ENCODE measurements around the gene ADRA2C. TPM values are rescaled to one million over a fixed set of nuclear protein-coding genes. Genes with fewer than 3 reads are reported as not detected.
A peak's percentile ranks its signal among the peaks of the same experiment; 100 is the strongest.

ADRA2C gene
- total and polyA plus RNA-seq, 2 of the 13 experiments (the other 11 are each of a cell fraction or from before 2014, with no cell fraction given): 15.4 to 69.7 TPM

DNA sequence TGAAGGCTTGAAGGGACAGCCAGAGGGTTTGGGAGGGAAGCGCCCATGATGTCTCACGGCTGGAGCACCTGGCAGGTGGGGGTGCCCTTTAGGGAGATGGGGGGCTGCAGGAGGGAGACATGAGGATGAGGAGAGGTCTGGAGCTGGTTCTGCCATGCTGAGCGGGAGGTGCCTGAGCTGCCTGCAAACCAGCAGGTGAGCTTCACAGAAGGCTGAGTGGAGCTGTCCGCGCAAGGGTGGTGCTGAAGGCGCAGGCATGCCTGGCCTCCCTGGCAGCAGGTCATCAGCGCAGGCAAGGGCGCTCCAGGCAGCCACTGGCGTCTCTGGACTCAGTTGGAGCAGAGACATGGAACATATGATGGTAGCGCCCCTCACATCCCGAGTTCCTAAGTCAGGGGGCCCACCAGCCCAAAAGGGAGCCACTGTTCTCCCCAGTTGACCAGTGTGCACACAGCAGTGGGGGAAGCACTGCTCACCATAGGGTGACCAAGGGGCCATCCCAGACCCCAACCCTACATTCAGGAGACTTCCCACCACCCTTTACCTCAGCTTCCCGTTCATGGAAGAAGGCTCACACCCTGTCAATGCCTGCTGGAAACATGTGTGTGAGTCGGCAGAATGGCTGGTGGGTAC is 25.8 kb downstream of the ADRA2C start (continued):
- TF ChIP-seq TBL1XR1 (IDR thresholded peaks at IDR 0.05; ENCODE audit: borderline replicate concordance, low read length, partially characterized antibody): no peak
- TF ChIP-seq CCDC6 (CRISPR knock-in tag; IDR thresholded peaks at IDR 0.05): peak; percentile 93; the same call in 1 of the 2 replicates
- TF ChIP-seq, protein P1, sequence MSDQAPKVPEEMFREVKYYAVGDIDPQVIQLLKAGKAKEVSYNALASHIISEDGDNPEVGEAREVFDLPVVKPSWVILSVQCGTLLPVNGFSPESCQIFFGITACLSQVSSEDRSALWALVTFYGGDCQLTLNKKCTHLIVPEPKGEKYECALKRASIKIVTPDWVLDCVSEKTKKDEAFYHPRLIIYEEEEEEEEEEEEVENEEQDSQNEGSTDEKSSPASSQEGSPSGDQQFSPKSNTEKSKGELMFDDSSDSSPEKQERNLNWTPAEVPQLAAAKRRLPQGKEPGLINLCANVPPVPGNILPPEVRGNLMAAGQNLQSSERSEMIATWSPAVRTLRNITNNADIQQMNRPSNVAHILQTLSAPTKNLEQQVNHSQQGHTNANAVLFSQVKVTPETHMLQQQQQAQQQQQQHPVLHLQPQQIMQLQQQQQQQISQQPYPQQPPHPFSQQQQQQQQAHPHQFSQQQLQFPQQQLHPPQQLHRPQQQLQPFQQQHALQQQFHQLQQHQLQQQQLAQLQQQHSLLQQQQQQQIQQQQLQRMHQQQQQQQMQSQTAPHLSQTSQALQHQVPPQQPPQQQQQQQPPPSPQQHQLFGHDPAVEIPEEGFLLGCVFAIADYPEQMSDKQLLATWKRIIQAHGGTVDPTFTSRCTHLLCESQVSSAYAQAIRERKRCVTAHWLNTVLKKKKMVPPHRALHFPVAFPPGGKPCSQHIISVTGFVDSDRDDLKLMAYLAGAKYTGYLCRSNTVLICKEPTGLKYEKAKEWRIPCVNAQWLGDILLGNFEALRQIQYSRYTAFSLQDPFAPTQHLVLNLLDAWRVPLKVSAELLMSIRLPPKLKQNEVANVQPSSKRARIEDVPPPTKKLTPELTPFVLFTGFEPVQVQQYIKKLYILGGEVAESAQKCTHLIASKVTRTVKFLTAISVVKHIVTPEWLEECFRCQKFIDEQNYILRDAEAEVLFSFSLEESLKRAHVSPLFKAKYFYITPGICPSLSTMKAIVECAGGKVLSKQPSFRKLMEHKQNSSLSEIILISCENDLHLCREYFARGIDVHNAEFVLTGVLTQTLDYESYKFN (CRISPR knock-in tag; conservative IDR thresholded peaks at IDR 0.05): 0 out of 2 replicates have a peak, but pooled peaks have one; percentile 25
- TF ChIP-seq ZNF3 (CRISPR knock-in tag; IDR thresholded peaks at IDR 0.05): 0 out of 2 replicates have a peak, but pooled peaks have one; percentile 42
- TF ChIP-seq, protein P2, sequence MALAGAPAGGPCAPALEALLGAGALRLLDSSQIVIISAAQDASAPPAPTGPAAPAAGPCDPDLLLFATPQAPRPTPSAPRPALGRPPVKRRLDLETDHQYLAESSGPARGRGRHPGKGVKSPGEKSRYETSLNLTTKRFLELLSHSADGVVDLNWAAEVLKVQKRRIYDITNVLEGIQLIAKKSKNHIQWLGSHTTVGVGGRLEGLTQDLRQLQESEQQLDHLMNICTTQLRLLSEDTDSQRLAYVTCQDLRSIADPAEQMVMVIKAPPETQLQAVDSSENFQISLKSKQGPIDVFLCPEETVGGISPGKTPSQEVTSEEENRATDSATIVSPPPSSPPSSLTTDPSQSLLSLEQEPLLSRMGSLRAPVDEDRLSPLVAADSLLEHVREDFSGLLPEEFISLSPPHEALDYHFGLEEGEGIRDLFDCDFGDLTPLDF (CRISPR knock-in tag; IDR thresholded peaks at IDR 0.05): 0 out of 2 replicates have a peak, but pooled peaks have one; percentile 25
- no peak for TF ChIP-seq PHF21A (CRISPR knock-in tag; IDR thresholded peaks at IDR 0.05)
- TF ChIP-seq ZNF883 (CRISPR knock-in tag; IDR thresholded peaks at IDR 0.05; ENCODE audit: not compliant biosample characterization): peak; percentile 55
- TF ChIP-seq, protein P3, sequence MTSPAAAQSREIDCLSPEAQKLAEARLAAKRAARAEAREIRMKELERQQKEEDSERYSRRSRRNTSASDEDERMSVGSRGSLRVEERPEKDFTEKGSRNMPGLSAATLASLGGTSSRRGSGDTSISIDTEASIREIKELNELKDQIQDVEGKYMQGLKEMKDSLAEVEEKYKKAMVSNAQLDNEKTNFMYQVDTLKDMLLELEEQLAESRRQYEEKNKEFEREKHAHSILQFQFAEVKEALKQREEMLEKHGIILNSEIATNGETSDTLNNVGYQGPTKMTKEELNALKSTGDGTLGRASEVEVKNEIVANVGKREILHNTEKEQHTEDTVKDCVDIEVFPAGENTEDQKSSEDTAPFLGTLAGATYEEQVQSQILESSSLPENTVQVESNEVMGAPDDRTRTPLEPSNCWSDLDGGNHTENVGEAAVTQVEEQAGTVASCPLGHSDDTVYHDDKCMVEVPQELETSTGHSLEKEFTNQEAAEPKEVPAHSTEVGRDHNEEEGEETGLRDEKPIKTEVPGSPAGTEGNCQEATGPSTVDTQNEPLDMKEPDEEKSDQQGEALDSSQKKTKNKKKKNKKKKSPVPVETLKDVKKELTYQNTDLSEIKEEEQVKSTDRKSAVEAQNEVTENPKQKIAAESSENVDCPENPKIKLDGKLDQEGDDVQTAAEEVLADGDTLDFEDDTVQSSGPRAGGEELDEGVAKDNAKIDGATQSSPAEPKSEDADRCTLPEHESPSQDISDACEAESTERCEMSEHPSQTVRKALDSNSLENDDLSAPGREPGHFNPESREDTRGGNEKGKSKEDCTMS (CRISPR knock-in tag; conservative IDR thresholded peaks at IDR 0.05): peak; percentile 94; the same call in 1 of the 2 replicates
- 0 out of 2 replicates have a peak, but pooled peaks have one; percentile 8 for TF ChIP-seq NAIF1 (CRISPR knock-in tag; IDR thresholded peaks at IDR 0.05; ENCODE audit: borderline replicate concordance)
- no peak for TF ChIP-seq MTA3 (CRISPR knock-in tag; IDR thresholded peaks at IDR 0.05)
- TF ChIP-seq FIP1L1 (IDR thresholded peaks at IDR 0.05; ENCODE audit: borderline replicate concordance, insufficient read depth, low read depth, low read length): no peak
- no peak for TF ChIP-seq RBM39 (IDR thresholded peaks at IDR 0.05; ENCODE audit: low read depth, low read length, poor library complexity, severe bottlenecking)
- peak; percentile 54; the same call in 1 of the 2 replicates for TF ChIP-seq ZC3H4 (CRISPR knock-in tag; IDR thresholded peaks at IDR 0.05; ENCODE audit: borderline replicate concordance)
- TF ChIP-seq NR2C2 (CRISPR knock-in tag; IDR thresholded peaks at IDR 0.05; ENCODE audit: borderline replicate concordance): 0 out of 2 replicates have a peak, but pooled peaks have one; percentile 18
- 0 out of 2 replicates have a peak, but pooled peaks have one; percentile 85 for TF ChIP-seq ISX (CRISPR knock-in tag; conservative IDR thresholded peaks at IDR 0.05)
- TF ChIP-seq, protein P4, sequence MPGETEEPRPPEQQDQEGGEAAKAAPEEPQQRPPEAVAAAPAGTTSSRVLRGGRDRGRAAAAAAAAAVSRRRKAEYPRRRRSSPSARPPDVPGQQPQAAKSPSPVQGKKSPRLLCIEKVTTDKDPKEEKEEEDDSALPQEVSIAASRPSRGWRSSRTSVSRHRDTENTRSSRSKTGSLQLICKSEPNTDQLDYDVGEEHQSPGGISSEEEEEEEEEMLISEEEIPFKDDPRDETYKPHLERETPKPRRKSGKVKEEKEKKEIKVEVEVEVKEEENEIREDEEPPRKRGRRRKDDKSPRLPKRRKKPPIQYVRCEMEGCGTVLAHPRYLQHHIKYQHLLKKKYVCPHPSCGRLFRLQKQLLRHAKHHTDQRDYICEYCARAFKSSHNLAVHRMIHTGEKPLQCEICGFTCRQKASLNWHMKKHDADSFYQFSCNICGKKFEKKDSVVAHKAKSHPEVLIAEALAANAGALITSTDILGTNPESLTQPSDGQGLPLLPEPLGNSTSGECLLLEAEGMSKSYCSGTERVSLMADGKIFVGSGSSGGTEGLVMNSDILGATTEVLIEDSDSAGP (CRISPR knock-in tag; IDR thresholded peaks at IDR 0.05; ENCODE audit: borderline replicate concordance): peak; percentile 73
- 0 out of 2 replicates have a peak, but pooled peaks have one; percentile 39 for TF ChIP-seq SSRP1 (CRISPR knock-in tag; IDR thresholded peaks at IDR 0.05)
- TF ChIP-seq PBX2 (CRISPR knock-in tag; IDR thresholded peaks at IDR 0.05): no peak
- TF ChIP-seq DMAP1 (CRISPR knock-in tag; IDR thresholded peaks at IDR 0.05): no peak

All from HepG2 (cell line).